ENCODE measurements around the gene CALN1.
A peak's percentile ranks its signal among the peaks of the same experiment; 100 is the strongest.
"Not testable (repeated sequence)": the region's sequence is repeated elsewhere in the genome, so short reads cannot be mapped to it uniquely, and the experiment has no call there.

The CALN1 gene

DNA sequence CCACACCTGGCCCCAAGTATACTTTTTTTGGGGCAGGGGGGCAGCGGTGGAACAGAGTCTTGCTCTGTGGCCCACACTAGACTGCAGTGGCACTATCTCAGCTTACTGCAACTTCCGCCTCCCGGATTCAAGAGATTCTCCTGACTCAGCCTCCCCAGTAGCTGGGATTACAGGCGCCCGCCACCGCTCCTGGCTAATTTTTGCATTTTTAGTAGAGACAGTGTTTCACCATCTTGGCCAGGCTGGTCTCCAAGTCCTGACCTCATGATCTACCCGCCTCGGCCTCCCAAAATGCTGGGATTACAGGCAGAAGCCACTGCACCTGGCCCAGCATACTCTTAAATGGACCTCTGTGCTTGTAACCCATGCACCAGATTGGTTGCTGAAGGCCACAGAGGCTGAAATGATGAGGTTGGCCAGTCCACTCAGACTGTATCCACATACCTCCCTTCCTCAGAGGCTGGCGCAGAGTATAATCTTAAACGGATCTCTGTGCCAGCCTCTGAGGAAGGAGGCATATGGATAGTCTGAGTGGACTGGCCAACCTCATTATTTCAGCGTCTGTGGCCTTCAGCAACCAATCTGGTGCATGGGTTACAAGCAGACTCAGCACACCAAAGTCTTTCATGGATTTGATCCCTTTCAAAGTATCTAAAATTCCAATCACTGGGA is 3.0 kb downstream of the CALN1 start:
- DNase-seq = no peak

DNA sequence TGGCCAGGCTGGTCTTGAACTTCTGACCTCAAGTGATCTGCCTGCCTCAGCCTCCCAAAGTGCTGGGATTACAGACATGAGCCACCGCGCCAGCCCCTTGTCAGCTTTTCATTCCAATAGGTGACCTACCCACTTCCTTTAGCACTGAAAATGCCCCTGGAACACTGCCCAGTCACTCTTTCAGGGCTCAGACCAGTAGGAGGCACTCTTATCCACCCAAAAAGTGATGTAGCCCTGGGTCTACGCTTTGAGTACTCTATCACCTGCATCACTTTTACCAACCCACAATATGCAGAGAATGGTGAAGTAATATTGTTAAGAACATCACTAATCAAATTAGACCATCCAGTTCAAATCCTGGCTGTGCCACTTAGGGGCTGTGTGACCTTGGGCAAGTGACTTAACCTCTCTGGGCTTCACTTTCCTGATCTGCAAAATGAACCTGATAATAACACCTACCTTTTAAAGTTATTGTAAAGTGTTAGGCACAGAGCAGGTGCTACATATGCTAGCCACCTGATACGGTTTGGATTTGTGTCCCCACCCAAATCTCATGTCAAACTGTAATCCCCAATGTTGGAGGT is 5.2 kb downstream of the CALN1 start:
- DNase-seq = no peak

DNA sequence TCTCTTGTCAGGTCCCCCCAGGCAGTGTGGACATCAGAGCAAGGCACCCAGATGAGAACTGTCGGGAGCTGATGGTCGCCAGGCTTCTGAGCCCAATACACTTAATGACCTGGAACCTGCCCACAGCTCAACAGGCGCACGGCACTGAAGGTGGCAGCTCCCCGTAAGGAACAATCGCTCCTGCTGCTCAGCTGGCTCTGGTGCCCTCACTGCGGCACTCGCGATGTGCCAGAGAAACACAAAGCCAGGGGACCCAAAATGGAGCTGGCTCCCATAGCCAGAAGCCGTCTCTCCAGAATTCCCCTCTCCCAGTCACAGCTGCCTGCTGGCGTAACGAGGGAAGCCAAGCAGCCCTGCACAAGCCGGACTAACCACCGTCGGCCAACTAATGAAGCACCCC is 6.3 kb downstream of the CALN1 start:
- no peak for DNase-seq

DNA sequence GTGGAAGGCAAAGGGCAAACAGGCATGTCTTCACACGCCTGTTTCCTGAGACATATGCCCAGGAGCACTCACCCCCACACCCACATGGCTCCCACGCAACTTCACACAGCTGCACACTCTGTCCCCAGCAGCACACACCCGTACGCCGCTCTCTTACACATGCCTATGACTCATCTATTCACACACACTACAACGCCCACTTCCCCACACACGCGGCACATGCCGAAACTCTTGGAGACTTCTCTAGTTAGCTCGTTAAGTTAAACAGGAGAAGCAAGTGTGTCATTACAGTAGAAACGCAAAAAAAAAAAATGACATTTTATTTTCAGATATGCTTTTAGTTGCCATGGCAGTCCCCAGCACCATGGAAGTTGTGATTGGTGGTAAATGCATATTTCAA is 6.7 kb downstream of the CALN1 start:
- DNase-seq = peak; percentile 21 to 26

DNA sequence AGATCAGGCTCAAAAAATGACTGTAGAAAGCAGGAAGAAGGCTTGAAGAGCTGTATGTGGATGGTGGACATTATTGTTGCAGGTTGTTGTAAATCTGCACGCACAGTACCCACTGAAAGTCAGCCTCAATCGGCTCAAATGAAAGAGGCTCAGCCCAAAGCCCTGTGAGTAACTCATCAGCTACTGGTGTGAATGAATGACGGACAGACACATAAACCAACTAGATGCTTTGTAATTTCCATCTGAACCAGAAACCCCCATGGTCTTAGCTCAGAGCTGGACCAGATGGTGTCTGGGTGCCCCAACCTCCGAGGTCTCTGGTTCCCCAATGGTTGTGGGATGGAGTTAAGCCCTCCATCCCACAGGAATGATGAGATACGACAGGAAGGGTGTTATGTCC is 7.4 kb downstream of the CALN1 start:
- no peak for DNase-seq

DNA sequence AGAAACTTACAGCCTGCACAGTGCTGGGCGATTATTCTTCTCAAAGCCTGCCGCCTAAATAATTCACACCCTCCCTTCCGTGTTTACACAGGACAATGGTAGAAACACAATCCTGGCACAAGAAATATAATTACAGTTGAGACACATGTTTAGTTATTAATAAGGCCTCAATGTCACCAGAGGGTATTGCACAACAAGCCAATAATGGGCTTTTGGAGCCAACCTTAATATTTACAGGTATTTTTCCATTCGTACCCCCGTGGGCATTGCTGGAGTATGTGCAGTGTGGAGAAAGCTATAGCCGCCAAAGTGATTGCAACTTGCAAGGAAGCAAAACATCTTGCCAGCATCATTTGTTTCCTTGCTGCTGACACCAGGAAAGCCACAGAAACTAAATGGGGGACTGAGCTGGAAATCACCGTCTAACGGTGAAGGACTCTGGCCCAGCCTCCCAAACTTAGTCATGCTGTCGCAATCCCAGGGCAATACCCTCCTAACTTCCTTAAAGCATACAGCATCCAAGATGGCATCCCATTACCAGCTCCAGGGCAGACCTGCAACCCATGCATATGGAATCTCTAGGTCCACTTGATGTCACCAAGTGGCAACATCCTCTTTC is 8.6 kb downstream of the CALN1 start:
- DNase-seq = no peak

DNA sequence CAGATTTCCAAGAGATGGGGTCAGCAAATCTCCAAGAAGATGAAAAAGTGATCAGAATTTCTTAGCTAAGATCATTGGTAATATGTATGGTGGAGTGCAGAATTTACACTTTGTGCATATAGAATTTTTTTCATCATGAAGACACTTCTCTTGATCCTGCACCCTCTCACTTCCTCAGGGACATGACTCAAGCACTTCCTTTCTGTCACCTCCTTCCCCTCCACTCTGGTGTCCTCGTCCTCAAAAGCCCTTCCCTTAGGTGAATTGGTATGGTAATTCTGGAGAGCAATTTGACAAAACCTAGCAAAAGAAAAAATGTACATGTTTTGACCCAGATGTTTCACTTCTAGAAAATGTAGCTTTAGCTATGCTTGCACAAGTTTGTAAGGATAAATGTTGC is 18.1 kb downstream of the CALN1 start:
- no peak for DNase-seq

DNA sequence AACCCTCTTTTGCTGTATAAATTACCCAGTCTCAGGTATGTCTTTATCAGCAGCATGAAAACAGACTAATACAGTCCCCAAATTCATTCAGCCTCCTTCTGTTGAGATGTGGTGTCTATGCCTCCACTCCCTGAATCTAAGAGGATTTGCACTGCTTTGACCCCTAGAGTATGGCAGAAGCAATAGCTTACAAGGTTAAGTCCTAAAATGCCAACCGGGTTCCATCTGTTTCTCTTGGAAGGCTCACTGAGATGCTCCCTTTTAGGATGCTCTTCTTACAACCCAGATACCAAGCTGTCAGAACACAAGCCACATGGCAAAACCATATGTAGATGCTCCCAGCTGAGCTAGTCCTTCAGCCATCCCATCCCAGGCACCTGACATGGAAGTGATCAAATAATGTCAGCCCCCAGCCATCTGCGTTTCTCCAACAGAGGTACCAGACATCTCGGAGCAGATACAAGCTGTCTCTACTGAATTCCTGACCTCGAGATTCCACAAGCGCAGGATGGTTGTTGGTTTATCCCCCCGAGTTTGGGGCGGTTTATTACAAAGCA is 20.2 kb downstream of the CALN1 start:
- DNase-seq = no peak

DNA sequence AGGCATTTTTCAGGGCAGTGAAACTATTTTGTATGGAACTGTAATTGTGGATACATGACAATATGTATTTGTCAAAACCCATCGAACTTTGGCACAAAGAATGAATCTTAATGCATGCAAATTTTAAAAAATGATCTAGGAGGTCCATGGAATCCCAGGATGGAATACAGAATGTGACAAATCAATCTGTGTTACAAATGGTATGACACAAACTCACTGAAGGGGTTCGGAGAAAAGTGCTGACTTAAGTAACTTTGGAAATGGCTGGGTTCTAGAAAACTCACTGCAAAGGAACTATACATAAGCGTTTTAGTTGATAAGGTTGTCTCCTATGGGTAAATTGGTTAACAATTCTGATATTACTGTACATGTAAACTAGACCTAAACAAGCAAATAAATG is 26.0 kb downstream of the CALN1 start:
- DNase-seq = no peak

DNA sequence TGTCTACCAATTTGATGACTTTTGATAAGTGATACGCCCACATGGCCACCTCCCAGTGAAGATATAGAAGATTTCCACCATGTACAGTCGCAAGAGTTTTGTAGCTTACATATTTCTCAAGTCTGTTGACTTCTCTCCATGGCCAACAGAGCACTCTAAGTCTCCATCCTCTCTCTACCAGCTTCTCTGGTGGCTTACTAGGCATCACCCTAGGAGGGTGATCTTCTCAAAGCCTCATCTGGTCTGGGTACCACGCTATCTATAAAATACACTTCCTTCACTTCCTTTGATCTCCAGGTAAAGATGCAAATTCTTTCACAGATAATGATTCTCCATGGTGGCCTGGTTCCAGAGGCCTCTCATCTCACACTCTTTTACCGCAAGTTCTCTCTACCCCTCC is 49.9 kb downstream of the CALN1 start:
- DNase-seq = no peak

DNA sequence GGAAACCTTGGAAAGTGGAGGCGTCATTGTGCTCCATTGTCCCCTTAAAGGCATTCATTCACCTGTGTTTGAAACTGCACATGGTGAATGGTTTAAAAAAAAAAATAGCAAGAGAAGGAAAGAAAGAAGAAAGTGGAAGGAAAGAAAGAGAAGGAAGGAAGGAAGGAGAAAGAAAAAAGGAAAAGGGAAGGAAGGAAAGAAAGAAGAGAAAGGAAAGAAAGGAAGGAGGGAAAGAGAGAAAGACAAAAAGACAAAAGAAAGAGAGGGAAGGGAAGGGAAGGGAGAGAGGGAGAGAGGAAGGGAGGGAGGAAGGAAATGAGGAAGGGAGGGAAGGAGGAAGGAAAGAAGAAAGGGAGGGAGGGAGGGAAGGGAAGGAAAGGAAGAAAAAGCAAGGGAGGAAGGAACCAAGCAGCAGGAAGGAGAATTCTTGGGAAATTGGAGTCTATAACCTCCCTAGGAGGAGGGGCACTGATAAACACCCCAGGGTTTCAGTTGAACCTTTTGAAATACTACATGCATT is 66.9 kb downstream of the CALN1 start:
- no peak for DNase-seq

DNA sequence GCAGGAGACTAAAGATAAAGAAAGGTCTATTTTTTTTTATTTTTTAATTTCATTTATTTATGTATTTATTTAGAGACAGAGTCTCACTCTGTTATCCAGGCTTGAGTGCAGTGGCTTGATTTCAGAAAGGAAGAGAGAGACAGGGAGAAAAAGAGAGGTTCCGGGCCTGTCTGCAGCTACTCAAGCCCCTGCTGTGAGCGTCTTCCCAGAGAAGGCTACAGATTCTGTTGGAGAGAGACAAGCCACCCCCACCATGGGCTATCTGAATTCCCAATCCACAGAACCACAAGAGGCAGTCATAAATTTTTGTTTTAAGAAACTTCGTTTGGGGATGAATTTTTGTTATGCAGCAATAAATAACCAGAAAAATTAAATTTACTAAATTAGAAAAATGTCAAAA is 68.1 kb downstream of the CALN1 start:
- DNase-seq = no peak

DNA sequence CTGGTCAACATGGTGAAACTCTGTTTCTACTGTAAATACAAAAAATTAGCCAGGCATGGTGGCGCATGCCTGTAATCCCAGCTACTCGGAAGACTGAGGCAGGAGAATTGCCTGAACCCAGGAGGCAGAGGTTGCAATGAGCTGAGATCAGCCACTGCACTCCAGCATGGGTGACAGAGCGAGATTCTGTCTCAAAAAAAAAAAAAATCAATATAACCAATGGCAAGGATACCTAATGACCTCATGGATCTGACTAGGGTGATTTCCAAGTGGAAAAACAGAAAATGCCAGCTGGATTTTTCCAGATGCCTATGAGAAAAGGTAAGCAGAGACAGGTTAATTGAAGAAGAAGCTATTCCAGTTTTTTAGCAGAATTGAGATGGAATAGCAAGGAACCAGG is 68.8 kb downstream of the CALN1 start:
- DNase-seq = not testable (repeated sequence)

DNA sequence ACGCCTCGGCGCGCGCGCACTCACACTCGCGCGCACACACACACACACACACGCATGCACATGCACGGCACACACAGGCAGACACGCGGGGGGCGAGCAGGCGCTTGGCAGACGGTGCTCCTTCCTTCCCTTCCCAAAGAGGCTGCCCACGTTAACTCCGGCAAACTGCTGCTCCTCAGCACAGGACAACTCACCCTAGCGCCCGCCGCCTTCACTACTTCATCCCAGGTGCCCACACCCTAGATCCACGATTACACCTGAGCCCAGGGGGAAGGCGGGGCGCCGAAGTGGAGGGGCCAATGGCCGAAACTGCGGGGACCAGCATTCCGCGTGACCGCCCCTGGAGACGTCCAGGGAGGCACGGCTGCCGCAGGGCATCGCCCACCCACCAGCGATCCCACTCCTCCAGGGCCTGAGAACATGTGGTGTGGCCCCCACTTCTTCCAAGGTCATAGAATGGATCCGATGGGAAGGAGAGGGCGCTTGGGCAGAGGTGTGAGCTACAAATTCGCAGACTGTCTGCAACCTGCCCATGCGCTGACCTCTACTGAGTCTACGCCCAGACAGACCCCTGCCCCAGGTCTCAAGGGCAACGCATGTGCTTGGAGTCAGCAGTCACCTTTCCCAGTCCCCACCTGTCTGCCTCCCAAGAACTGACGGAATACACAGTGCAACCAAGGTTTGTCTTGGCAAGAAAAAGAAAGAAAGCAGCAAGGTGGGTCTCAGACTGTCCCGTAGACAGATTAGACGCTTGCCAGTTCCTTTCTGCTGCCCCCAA is 74.6 kb downstream of the CALN1 start:
- no peak for DNase-seq

DNA sequence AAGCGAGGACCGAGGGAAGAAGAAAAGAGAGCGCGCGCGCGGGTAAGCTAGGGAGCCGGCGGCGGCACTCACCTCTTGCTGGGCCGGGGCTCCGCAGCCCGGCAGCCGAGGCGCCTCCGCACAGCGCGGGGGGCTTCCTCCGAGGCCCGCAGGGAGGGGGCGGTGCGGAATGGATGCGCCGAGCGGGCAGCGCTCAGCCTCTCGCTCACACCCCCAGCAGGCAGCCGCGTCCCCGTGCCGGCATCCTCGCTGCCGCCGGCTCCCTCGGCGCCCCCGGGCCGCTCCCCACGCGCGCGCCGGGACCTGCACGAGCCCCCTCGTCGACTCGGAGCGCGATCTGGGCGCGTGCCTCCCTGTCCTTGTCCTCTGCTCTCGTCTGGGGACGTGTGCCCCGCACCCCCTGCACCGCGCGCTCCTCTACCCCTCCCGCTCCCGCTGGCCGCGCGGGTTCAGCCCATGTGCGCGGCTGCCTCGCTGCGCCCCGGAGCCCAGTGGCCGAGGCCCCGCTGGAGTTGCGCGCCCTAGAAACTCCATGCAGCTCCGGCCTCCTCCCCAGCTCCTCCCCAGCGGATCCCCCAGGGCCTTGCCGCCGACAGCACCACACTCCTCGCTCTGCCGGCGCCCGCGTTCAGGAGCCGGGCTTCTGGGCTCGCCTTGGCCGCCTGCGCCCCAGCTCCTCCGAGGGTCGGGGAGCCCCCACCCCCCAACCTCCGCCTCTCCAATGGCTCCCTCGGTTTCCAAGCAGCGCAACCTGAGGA is 75.3 kb downstream of the CALN1 start:
- no peak for DNase-seq

DNA sequence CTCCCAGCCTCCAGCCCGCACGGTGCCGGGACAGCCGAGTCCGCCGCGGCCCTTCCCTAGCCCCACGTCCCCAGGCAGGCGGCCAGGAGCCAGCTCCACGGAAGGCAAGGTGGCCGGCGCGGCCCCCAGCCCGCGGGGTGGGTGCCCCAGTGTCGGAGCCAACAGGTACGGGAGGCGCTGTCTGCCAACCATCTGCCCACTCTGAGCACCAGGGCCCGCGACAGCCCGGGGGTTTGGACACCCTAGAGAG is 75.8 kb downstream of the CALN1 start:
- no peak for DNase-seq

DNA sequence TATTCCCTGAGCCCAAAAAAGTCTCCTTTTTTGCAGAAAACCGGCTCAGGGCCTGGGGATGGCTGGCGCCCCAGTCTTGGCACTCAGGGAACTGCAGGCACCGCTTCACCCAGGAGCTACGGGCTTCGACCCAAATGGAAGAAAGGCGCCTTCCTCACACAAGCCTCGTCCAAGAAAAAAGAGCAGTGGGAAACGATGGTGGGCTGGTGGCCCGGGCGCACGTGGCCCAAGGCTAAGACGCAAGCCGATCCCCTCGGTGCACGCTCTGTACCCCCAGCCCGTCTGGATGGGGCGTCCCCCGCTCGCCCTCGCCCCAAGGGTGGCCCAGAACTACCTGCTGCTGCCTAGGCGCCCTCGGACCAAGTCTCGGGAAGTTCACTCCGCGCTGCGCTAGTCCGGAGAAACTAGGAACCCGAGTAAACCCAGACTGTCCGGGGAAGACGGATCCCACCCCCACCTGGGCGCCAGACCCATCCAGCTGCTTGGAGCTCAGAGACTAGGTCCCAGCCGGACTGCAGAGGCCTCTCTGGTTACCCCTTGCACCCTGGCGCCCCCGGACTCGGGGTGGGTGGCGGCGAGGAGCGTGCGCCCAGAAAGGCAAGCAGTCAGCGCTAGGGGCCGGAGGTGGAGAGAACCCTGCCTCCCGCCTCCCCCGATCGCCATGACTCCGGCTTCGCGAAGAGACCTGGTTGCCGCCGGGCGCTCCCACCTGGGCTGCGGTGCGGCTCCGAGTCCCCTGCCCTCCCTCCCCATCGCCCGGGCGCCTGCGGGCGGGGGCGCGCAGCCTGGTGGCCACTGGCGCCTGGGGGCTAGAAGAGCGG is 76.4 kb downstream of the CALN1 start:
- DNase-seq = no peak

DNA sequence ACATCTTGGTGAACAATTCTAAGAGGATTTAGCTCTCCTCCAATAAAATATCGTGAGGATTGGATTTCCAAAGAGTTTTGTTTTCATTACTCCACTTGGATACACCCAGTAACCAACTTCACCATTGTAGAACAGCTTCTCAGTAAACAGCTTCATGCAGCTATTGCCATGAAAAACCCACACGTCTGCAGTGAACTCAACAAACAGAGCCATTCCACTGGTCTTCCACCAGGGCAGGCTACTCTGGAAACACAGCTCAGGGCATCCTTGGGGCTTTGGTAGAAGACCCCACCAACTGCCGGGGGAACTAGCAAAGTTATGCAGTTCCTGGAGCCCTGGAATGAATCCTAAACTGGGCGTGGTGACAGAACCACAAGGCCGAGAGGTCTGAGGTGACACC is 77.4 kb downstream of the CALN1 start:
- no peak for DNase-seq

DNA sequence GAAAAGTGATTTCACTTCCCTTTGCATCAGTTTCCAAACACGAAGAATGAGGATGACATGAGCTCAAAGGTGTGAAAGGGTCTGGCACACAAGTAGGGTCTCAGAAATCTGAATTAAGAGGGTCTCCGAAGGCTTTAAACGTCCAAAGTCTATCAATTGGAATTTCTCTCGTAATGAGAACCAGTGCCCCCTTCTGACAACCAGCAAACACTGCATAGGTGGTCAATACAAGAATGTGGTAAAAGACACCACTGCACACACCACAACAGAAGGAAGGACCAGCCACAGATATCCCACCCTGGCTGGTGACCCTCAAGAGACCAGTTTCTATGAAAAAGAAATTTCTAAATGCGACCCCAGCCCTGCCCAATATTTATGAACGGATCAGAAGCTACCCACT is 78.1 kb downstream of the CALN1 start:
- no peak for DNase-seq

DNA sequence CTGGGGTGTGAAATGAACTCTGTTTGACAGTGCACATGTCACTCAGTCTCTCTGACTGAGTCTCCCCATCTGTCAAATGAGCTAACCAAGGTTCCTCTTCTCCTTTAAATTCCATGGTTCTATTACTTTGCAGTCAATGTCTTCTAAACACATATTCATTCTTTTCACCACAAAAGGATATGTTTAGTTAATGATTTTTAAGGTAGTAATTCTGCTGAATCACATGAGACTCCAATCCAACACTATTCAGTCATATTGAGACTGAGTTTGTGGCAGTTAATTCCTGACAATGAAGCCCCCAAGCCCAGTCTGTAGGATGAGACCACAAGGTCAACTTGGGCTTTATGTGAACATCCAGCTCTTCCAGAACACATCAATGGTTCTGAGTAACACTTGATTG is 85.3 kb downstream of the CALN1 start:
- DNase-seq = no peak

DNA sequence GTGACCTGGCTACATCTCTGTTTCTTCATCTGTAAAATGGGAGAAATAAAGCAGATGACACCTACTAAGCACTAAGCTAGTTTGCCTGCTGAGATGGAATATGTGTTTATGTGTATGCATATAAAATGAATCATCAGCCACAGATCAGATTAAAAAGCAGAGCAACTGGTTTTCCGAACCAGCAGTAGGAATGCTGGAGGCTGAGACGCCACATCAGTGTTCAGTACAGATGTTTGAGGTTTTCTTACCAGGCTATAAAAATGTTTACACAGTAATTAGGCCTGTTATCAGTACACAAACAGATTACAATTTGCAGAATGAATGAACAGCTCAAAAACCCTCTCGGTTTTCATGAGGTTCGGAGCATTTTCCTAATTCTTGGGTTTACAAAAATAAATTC is 85.8 kb downstream of the CALN1 start:
- DNase-seq = no peak

DNA sequence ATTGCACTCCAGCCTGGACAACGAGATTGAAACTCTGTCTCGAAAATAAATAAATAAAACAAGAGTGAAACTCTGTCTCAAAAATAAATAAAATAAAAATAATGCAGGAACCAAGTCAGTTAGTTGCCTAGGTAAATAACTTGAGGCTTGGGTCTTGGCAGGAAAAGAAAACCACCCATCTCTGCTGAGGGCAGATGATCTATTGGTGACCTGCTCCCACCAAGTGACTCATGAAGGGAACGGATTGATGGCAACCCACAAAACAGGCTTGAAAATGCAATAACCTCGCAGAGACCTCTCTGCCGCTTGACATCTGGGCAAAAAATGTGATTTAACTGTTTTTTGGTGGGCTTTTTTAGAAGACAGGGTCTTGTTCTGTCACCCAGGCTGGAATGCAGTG is 86.6 kb downstream of the CALN1 start:
- DNase-seq = no peak

Data from activated T-cell treated with anti-CD3 and anti-CD28 coated beads, Interleukin-2, amount 50 U/mL, for 48 hours (primary cell).